GM21423 (cell line): ENCODE data around the gene EEFSEC.

Experiments
- ATAC-seq: cut with Tn5 transposase; IDR thresholded peaks from one replicate; pipeline ENCODE4 v1.9.1; 2021; ENCODE audit warnings: mild to moderate bottlenecking, moderate library complexity; ENCODE audit not compliant: unreplicated experiment

EEFSEC gene

GRCh38 chr3:128182656-128183055 is 29.4 kb downstream of the EEFSEC start:
- ATAC-seq = no peak

GRCh38 chr3:128185630-128186447 is 32.6 kb downstream of the EEFSEC start:
- ATAC-seq = no peak

- no peak for ATAC-seq
These were observed 34.2 kb downstream of the EEFSEC start for GRCh38 chr3:128187495-128187894.

- no peak for ATAC-seq
These were observed 35.0 kb downstream of the EEFSEC start for GRCh38 chr3:128188326-128188725.

- ATAC-seq = no peak
These were observed 35.7 kb downstream of the EEFSEC start for GRCh38 chr3:128188956-128189355.

- no peak for ATAC-seq
These were observed 37.2 kb downstream of the EEFSEC start for GRCh38 chr3:128190501-128190900.

- ATAC-seq = no peak
These were observed 38.9 kb downstream of the EEFSEC start for GRCh38 chr3:128192131-128192530.

GRCh38 chr3:128193168-128193567 is 39.9 kb downstream of the EEFSEC start:
- ATAC-seq = no peak

GRCh38 chr3:128194843-128195242 is 41.6 kb downstream of the EEFSEC start:
- no peak for ATAC-seq

GRCh38 chr3:128195369-128195768 is 42.1 kb downstream of the EEFSEC start:
- no peak for ATAC-seq

- ATAC-seq = no peak
These were observed 42.5 kb downstream of the EEFSEC start for GRCh38 chr3:128195802-128196201.

- no peak for ATAC-seq
These were observed 43.4 kb downstream of the EEFSEC start for GRCh38 chr3:128196647-128197046.

- ATAC-seq = no peak
These were observed 44.6 kb downstream of the EEFSEC start for GRCh38 chr3:128197855-128198254.

GRCh38 chr3:128198313-128198712 is 45.0 kb downstream of the EEFSEC start:
- ATAC-seq = no peak

GRCh38 chr3:128199110-128199509 is 45.8 kb downstream of the EEFSEC start:
- no peak for ATAC-seq

- no peak for ATAC-seq
These were observed 48.0 kb downstream of the EEFSEC start for GRCh38 chr3:128201158-128201755.

GRCh38 chr3:128203169-128203568 is 49.9 kb downstream of the EEFSEC start:
- ATAC-seq = no peak

GRCh38 chr3:128205558-128206145 is 52.4 kb downstream of the EEFSEC start:
- no peak for ATAC-seq

GRCh38 chr3:128207951-128208350 is 54.7 kb downstream of the EEFSEC start:
- no peak for ATAC-seq

GRCh38 chr3:128210711-128211110 is 57.4 kb downstream of the EEFSEC start:
- ATAC-seq = no peak

- no peak for ATAC-seq
These were observed 60.8 kb downstream of the EEFSEC start for GRCh38 chr3:128214056-128214455.

GRCh38 chr3:128215290-128215689 is 62.0 kb downstream of the EEFSEC start:
- ATAC-seq = no peak
